HG03139 (cell line): ENCODE data around the gene F8.
"Not testable (repeated sequence)": the region's sequence is repeated elsewhere in the genome, so short reads cannot be mapped to it uniquely, and the experiment has no call there.

ENCODE experiments used
- ATAC-seq: cut with Tn5 transposase; IDR thresholded peaks from one replicate; pipeline ENCODE4 v1.9.1; 2021; ENCODE audit not compliant: unreplicated experiment

F8 gene

DNA sequence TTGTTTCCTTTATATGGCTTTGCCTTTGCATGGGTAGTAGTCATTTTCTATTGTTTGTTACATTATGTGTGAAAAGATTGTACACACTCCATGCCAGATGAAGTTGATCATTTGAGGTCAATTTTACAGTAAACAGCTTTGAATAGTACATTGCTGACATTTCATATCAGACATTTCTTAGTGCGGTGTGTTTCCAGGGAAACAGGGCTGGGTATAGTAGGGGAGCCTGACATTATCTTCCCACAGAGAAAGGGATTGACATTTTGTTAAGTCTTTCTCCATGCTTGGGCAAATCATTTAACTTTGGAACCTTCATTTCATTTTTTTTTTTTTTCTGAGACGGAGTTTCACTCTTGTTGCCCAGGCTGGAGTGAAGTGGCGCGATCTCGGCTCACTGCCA, 9.1 kb upstream of the F8 start:
- ATAC-seq: no peak

DNA sequence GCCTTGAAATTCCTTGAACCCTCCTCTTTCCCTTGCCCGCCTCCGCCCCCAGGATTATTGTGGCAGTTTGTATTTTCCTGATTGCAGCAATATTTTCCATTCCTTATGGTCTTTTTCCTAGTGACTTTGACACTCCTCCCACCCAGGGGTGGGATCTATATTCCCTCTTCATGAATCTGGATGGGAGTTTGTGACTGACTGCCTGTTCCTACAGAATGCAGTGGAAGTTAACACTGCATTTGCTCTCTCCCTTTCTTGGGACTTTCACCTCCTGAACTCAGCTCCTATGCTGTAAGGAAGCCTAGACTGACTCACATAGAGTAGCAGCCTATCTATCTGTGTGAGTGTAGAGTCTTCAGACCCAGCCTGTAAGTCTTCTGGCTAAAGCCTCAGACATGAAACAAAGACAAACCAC, 6.4 kb upstream of the F8 start:
- no peak for ATAC-seq

DNA sequence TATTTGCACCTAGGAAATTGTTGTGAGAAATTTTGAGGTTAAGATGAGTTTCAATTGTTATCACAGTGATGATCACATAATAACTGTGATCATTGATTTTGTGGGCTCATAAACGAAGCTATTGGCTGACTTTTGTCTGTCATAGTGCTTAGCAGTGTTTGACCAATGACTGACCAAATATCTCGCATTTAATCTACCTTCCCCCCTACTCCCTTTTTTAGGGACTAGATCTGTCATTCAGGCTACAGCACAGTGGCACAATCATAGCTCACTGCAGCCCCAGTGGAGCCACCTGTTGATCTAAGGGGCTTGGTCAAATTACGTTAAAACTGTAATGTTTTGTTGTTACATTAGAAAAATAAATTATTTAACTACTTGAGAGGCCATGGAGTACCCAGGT, 5.6 kb upstream of the F8 start:
- no peak for ATAC-seq

DNA sequence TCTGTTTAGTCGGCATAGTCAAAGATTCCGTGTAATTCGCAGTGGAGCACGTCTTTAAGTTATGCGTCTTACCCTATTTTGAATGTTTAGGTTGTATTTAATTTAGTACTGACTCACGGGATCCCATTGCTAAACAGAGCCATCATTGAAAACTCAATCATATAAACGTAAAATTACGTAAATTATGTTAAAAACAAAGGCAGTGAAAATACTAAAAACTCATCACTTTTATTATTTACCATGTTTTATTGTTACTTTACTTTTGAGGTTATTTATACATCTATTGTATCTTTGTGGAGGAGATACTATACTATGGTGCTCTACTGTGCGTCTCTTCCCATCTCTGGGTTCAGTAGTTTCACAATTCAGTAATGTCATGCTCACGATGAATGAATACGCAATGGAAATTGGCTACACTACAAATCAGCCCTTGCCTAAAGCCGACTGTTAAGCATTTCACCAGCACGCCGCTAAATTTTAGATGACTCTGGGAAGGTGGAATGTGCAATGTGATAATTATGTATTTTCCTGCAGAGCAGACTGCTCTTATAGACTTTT, 5.1 kb upstream of the F8 start:
- ATAC-seq: no peak

DNA sequence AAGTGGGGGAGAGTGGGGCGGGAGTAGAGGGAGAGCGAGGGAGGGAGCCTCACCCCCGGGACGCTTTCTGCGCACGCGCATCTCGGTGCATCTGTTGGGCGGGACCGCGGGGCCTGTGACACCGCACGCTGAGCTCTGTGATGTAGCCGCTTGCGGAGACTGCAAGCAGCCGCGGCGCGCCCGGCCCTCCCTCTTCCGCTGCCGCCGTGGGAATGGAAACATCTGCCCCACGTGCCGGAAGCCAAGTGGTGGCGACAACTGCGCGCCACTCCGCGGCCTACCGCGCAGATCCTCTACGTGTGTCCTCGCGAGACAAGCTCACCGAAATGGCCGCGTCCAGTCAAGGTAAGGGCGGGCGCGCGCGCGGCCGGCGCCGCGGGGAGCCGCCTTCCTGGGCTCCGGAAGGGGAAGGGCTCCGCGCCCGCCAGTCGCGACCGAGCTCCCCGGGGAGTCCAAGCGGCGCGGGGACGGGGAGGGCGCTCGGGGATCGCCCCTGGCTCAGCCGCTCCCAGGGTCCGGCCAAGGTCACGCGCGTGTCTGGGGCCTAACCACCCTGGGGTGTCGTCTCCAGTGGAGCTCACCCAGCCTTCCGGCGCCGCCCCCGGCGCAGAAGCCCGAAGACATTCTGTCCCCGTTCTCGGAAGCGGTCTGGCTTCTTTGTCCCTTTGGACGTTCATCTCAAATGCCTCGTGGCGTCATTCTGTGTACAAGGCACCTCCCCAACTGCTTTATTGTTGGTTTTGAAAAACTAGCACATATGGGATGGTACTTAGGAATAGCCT, 4.4 kb upstream of the F8 start, which contains the start of gene FUNDC2:
Gene FUNDC2, plus strand, starts transcription at position 118 of the 782 bp plus-strand sequence. Its CDS starts 95 bp downstream, at position 213.
- peak; percentile 92 for ATAC-seq

DNA sequence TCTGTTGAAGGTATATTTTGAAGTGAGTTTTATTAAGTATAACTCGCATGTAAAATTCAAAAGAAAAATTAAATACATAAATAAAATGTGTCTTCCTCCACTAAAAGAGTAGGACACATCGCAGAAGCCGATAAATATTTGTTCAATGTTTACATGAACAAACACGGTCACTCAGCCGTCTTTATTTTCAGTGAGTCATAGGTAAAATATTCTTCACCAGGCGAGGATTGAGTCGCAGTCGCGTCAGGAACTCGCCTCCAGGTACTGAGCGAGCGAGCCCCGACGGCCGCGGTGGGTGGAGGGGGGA, 3.9 kb upstream of the F8 start:
- no peak for ATAC-seq

DNA sequence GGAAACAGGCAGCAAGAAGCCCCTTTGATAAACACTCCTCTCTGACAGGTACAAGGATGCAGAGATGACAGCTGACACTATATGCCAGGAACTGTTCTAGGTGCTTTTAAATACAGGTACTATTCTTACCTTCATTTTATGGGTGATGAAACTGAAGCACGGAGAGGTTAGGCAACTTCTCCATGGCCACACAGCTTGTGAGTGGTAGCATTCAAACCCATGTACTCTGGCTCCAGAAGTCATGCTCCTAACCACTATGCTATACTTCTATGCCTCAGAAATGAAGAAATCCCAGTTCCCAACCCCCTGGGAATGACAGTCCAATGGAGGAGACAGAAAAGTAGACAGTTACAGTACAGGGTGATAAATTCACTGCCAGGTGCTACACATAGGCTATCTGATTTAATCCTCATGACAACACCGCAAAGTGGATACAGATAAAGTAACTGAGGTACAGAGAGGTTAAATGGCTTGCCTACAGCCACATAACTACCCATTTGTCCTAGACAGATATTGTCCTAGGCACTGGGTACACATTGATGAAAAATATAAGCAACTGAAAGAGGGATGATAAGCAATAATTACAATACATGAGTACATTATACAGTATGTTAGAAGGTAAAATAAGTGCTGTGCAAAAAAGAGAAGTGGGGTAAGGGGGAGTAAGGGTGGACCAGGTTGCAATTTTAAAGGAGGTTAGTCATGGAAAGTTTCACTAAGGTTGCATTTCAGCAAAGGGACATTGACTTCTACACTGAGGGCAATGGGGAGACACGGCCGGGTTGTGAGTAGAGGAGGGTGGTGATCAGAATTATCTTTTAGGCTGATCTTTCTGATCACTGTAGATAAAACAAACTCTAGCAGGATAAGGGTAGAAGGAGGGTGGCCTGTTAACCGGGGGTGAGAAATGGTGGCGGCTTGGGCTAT, 1.6 kb upstream of the F8 start:
- ATAC-seq: no peak

DNA sequence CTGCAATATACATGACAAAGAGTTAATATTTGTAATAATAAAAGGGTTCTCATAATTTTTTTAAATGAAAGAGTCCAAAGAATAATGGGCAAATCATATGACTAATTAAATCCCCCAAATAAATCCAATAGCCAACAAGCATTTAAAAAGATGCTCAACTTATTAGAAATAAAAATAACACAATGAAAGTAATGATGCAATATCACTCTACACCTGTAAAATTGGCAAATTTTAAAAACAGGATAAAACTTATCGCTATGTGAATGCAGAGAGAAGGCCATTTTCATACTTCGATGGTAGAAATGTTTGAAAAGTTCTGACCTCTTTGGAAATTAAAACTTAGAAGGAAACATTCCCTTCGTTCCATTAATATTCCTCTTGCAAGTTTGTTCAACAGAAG, 1.9 kb downstream of the F8 start:
- ATAC-seq: no peak

DNA sequence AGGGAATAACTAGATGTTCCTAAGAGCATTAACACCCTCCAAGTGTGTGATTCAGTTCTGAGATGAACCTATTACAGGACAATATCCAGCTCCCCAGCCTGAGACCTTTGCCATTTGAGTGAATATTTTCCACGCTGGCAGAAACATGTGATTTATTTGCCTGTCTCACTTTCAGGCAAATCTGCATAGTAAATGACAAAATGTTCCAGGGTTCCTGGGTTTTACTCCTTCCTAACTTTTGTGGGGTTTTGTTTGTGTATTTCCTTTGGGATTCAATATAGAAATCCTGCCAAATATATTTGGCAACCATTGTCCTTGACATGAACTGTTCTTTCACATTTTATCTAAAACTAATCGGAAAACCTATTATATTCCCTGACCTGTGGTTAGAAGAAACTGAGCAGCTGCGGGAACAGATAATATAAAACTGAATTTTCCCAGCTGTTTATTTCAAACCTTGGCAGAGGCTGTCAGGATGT, 12.5 kb downstream of the F8 start:
- ATAC-seq: no peak

DNA sequence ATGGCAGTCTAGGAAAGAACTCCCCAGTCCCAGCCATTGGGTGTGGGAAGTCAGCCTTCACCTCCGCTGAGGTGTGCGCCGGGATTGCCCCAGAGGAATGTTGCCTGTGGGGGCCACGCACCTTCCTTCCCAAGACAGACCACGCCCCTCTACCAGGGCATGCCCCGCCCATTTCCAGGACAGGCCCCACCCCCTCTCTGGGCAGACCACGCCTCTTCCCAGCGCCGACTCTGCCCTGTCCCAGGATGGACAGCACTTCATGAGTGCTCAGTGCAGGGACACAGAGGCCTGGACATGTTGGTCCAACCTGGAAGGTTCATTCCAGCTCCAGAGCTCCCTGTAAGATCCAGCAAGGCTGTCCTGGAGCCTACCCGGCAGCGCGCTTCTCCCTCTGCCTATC, 13.9 kb downstream of the F8 start:
- ATAC-seq: not testable (repeated sequence)

DNA sequence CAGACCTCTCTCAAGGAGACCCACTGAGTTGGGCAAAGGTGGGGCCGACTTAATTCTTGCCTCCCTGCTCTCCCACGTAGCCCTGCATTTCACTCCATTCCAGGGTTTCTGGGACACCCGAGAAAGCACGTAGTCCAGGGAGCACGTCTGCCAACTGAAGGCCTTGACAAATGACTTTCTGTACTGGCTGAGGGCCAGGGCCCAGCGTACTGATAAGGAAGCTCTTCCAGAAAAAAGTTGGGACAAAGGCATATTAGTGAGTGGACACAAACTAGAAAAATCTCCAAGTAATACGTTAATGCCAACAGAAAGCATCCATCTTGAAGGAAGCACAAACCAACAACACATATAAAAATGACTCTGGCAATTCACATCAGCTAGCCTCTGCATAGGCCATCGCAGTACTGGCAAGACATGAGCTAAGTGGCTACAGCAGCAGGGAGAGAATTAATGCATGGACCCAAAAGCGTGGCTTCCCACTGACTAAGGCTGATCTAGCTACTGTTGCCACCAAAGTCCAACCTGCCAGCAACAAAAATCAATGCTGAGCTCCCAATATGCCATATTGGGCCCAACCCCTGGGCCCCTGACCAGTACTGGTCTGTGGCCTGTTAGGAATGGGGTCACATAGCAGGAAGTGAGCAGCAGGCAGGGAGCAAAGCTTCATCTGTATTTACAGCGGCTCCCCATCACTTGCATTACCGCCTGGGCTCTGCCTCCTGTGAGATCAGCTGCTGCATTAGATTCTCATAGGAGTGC, 15.4 kb downstream of the F8 start:
- ATAC-seq: not testable (repeated sequence)

DNA sequence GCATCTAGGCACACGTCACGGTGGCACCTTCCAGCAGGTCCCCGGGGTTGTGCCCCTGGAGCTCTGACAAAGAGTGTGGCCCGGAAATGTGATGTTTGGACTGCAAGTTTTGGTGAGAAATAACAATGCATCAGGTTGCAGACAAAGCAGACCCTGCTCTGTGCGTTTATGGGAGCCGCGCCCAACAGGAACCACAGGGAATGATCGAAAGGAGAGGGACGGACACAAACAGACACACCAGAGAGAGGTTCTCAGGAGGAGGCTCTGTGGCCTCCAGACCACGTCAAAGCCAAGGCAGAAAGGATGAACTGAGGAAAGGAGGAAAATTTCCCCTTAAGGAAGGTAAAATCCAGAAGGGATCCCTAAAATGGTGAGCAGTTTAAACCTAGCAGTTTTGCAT, 16.1 kb downstream of the F8 start:
- ATAC-seq: not testable (repeated sequence)

DNA sequence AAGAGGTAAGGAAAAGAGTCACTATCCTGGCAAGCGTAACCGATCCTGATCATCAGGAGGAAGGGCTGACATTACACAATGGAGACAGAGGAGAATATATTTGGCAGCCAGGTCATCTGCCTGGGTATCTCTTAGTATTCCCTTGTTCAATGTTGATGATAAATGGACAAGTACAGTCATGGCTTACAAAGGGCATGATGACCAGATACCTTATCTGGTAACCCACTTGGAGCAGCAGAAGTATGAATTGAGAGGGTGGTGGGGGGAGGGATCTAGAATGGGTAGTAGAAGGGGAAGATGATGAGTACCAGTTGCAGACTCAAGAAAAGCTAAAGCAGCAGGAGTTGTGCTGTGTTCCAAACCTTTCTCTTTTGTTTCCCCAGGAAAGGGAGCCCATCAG, 17.3 kb downstream of the F8 start:
- ATAC-seq: no peak

DNA sequence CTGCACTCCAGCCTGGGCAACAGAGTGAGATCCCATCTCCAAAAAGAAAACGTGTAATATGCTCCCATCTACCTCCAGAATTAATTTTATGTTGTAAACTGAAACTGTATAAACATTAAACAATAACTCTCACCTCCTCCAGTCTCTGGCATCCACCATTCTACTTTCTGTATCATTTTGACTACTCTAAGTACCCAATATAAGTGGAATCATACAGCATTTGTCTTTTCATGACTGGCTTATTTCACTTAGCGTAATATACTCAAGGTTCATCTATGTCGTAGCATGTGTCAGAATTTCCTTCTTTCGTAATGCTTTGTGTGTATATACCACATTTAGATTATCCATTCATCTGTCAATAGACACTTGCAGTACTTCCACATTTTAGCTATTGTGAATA, 20.6 kb downstream of the F8 start:
- ATAC-seq: no peak

DNA sequence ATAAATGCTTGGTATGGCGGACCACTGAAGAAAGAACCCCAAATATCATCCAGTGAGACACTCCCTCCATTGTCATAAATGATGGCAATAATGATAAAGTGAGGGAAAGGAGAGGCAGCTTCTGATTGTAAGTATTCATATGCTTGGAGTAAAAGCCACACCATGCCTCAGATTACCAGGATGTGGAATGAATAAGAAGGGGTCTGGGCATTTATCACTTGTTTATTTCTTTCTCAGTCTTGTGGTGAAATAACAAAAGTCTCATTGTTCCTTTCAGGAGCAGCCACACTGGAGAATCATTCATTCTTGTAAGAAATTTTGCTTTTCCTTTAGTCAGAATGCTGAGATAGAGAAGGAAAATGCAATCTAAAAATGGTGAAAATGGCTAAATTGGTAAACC, 21.7 kb downstream of the F8 start:
- ATAC-seq: no peak

DNA sequence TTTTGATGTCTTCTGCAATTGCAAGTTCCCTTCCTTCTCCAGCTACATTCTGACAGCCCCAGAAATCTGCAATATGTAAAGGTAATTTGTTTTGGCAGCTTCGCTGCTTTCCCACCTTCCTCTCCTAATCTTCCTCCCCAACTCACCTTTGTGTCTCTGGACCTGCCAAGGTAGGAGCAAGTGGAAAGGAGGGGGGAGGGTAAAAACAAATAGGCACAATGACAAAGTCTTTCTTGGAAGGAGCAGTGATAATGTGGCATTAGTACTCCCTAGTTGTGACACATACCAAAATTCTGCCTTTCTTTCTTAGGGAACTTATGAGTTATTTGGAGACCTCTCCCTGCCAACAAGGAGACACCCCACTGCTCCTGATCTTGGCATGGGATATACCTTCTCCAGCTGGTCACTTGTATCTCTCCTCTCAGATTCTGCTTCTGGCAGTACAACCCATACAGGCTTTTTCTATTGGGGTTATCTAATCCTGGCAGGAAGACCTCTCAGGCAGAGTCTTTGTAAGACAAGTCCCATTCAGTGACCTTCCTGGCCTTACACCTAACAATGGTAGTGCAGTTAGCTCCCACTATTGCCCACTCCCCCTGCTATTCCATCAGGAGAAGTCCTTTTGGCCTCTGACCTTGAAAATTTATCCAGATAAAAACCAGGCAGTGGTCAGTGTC, 24.2 kb downstream of the F8 start:
- no peak for ATAC-seq

DNA sequence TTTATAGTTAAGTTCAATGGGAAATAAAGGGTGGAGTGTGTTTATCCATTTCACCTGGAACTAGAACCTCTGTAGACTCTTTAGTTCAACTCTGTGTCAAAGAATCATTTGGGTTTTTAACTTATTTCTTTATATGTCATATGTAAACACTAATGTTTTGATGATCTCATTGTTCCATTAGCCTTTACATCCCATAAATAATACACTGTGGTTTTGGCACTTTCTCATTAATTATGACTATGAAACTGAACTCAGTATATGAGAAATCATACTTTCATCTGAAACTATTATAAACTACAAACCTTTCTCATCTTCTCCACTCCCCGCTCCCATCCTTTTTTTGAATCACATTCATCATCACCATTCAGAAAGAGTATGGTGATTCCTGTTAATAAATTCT, 31.0 kb downstream of the F8 start:
- ATAC-seq: no peak

DNA sequence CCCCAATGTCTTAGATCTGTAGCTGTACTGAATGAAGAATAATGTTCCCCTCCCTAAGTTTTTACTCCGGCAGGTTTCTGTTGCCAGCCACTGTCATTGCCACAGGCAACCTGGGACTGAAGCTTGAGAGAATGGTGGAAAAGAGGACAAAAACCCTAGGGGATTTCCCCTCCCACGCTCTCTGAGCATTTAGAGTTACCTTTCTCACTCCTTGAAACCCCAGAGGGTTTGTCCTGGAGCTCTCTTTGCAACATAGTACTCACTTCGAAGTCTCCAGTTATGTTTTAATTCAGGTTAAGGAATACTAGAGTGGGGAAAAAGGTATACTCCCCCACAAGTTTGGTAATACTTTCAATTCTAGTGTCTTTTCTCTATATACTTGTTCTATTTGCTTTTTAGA, 31.5 kb downstream of the F8 start:
- no peak for ATAC-seq

DNA sequence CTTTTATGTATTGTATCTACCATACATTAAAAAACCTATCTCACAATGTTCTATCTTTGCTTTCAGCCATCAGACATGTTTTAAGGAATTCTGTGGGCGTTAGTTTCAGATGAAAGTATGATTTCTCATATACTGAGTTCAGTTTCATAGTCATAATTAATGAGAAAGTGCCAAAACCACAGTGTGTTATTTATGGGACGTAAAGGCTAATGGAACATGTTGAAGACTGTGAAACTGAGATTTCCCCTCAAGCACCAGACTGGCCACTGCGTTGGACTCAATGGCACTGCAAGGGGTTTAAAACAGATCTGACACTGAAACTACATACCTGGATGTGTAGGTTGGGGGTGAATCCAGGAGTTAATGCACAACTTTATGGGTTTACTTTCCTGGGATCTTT, 32.0 kb downstream of the F8 start:
- no peak for ATAC-seq

DNA sequence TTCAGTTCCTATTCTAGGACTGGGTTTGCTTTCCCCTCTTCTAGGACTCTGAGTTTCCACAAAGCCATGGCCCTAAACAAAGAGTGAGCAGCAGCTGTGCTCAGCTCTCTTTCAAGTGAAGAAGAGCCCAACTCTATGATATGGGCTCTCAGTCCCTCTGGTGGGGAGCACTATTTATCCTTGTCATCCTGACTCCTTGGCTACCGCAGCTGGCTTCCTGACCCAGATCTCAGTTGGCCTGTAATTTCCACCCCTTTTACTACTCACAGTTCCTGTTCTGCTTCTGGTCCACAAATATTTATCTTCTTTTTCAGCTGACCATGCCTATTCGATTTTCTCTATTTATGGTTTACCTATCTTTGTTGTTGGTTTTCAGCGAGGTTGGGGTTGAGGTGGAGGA, 33.8 kb downstream of the F8 start:
- no peak for ATAC-seq

DNA sequence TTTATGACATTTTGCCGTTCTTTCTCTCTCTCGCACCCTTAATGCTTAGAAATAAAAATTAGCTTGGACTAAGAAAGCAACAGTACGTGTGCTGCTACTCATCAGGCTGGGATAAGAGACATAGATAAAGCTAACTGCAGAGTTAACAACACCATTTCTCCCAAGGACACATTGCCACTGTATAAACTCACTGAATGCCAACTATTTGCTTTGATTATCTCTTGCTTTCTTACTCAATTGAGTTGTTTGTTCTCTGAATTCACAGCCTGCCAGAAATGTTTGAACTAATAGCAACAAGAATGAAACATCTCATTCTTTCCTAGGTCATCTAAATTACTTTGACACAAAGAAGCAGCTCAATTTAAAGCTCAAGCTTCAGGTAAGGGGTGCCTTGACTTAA, 34.6 kb downstream of the F8 start:
- ATAC-seq: no peak
